ENCODE measurements around the gene ZDHHC3. TPM values are rescaled to one million over a fixed set of nuclear protein-coding genes. Genes with fewer than 3 reads are reported as not detected.
A peak's percentile ranks its signal among the peaks of the same experiment; 100 is the strongest.

The ZDHHC3 gene
- total RNA-seq, 1 experiment from 2014 or later: 40.1 TPM

DNA sequence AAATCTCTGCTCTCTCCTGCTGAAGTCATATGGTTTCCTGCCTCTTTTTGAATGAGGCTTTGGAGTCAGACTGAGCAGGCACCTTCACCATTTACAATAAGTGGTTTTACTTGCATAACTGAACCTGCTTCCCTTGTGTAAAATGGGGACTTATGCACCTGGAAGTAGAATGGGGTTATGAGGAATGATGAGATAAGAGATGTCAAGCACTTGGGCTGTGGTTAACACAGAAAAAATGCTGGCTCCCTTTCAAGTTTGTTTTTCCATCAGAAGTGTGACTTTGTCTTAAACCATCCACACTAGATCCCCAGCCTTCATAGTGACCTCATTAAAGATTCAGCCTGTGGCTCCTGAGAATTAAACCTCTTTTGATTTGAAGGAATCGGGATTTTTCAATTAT is 5.2 kb upstream of the ZDHHC3 start:
- H3K4me1 Mint-ChIP-seq (ENCODE audit: insufficient read depth, unreplicated experiment): peaks cover 40% of the 10 kb centered on the region
- intact Hi-C loops (cut with micrococcal nuclease): no loop called here
- H3K9me3 Mint-ChIP-seq (ENCODE audit: unreplicated experiment): no peaks in the 10 kb centered on the region
- H3K27ac Mint-ChIP-seq (ENCODE audit: low read depth, unreplicated experiment): no peak overlapping the region
- POLR2A ChIA-PET: interaction anchor here (0.7 kb wide), 1 partner anchor 11 kb away, joined by 4 read pairs; no protein-coding TSS in a partner anchor
- CTCF ChIA-PET: interaction anchor here (0.9 kb wide), 1 partner anchor 13 kb away, joined by 3 read pairs; no protein-coding TSS in a partner anchor
- DNase-seq (ENCODE audit: unreplicated experiment): no peak
- peaks cover 11% of the 10 kb centered on the region for H3K36me3 Mint-ChIP-seq (ENCODE audit: insufficient read depth, unreplicated experiment)
- no peak overlapping the region for H3K4me3 Mint-ChIP-seq (ENCODE audit: unreplicated experiment)
- no TSS peak for BruUV-seq (replicated peaks)
- TF ChIP-seq, protein P1, sequence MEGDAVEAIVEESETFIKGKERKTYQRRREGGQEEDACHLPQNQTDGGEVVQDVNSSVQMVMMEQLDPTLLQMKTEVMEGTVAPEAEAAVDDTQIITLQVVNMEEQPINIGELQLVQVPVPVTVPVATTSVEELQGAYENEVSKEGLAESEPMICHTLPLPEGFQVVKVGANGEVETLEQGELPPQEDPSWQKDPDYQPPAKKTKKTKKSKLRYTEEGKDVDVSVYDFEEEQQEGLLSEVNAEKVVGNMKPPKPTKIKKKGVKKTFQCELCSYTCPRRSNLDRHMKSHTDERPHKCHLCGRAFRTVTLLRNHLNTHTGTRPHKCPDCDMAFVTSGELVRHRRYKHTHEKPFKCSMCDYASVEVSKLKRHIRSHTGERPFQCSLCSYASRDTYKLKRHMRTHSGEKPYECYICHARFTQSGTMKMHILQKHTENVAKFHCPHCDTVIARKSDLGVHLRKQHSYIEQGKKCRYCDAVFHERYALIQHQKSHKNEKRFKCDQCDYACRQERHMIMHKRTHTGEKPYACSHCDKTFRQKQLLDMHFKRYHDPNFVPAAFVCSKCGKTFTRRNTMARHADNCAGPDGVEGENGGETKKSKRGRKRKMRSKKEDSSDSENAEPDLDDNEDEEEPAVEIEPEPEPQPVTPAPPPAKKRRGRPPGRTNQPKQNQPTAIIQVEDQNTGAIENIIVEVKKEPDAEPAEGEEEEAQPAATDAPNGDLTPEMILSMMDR (IDR thresholded peaks at IDR 0.05; ENCODE audit: unreplicated experiment): no peak
- H3K27me3 Mint-ChIP-seq (ENCODE audit: insufficient read depth, unreplicated experiment): no peaks in the 10 kb centered on the region

DNA sequence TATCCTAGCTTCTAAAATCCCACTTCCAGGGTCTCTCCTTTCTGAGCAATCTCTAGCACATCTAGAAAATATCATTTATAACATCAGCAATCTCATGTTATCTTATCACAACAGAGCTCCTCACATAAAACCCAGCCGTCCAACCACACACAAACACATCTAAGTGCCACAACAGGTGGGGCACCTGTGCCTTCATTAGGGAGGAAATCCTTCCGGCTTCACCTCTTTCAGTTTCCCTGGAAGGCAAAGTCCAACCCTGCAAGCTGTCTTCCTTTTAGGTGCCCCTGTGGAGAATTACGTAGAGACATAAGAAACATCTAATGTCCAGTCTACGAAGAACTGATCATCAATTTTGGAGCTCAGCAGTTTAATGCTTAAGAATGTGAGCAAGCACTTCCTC is 1.6 kb downstream of the ZDHHC3 start:
- CTCF ChIA-PET: no interaction called here
- BruUV-seq (replicated peaks): no TSS peak
- POLR2A ChIA-PET: interaction anchor here (0.7 to 4.9 kb wide), 15 partner anchors 8 to 349 kb away, joined by 3 to 76 read pairs (median 4); partner anchors contain the start of genes KIAA1143 and KIF15

DNA sequence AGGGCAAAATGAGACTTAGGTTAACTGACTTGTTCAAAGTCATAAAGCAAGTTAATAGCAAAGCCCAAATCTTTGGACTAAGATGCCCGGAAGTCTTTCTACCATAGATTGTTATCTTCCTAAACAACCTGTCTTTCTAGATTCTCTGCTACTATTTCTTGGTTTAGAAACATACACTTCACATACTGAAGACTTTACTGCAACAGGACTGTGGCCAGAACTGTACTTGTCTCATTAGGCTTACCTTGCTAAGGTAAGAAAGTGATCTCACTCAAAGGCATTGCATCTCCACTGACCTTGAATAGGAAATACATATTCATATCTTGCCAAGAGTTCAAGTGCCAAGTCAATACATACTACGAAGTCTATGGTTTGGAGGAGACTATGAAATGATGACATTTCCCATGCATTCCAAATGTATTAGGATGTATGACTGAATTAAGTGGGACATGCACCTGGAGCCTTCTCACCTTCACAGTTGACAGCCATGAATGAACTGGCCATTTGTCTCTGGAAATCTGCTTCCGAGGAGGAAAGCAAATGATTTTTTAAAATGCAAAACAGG is 5.0 kb downstream of the ZDHHC3 start:
- Mint-ChIP-seq H3K27me3 (ENCODE audit: insufficient read depth, unreplicated experiment) (no peaks in the 10 kb centered on the region), H3K4me3 (ENCODE audit: unreplicated experiment) (no peak overlapping the region), H3K27ac (ENCODE audit: low read depth, unreplicated experiment) (no peak overlapping the region), H3K9me3 (ENCODE audit: unreplicated experiment) (no peaks in the 10 kb centered on the region), H3K4me1 (ENCODE audit: insufficient read depth, unreplicated experiment) (peaks cover 38% of the 10 kb centered on the region), H3K36me3 (ENCODE audit: insufficient read depth, unreplicated experiment) (peaks cover 9% of the 10 kb centered on the region)
- POLR2A ChIA-PET: no interaction called here
- CTCF ChIA-PET: no interaction called here
- no TSS peak for BruUV-seq (replicated peaks)
- TF ChIP-seq, protein P1 (IDR thresholded peaks at IDR 0.05; ENCODE audit: unreplicated experiment): no peak
- DNase-seq (ENCODE audit: unreplicated experiment): no peak
- intact Hi-C loops (cut with micrococcal nuclease): loop anchor here (10.0 kb wide), 1 partner anchor 86 kb away; no protein-coding TSS in a partner anchor

More for the DNA sequence above, 1.6 kb downstream of the ZDHHC3 start:
- Mint-ChIP-seq H3K27me3 (ENCODE audit: insufficient read depth, unreplicated experiment) (no peaks in the 10 kb centered on the region), H3K4me3 (ENCODE audit: unreplicated experiment) (peak overlapping the region; percentile 99), H3K4me1 (ENCODE audit: insufficient read depth, unreplicated experiment) (peaks cover 32% of the 10 kb centered on the region), H3K36me3 (ENCODE audit: insufficient read depth, unreplicated experiment) (peaks cover 13% of the 10 kb centered on the region), H3K27ac (ENCODE audit: low read depth, unreplicated experiment) (peak overlapping the region; percentile 97), H3K9me3 (ENCODE audit: unreplicated experiment) (no peaks in the 10 kb centered on the region)
- no peak for DNase-seq (ENCODE audit: unreplicated experiment)
- TF ChIP-seq, protein P1 (IDR thresholded peaks at IDR 0.05; ENCODE audit: unreplicated experiment): no peak
- intact Hi-C loops (cut with micrococcal nuclease): loop anchor here (10.0 kb wide), 1 partner anchor 90 kb away; no protein-coding TSS in a partner anchor

DNA sequence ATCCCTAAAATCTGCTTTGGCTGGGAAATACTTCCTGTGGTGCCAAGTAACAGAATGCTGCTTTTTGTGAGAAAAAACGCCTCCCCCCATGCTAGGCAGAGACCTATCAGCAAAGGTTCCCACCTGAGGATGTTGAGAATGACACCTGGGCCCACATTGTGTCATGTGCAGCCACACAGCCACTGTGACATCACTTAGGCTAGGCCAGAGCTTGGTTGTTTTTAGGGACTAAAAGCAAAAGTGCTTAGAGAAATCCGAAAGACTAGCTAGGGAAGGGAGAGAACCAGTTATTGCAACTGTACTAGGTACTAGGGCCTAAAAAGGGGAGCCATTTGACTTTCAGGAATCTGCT is 6.2 kb downstream of the ZDHHC3 start:
- Mint-ChIP-seq H3K27ac (ENCODE audit: low read depth, unreplicated experiment) (no peak overlapping the region), H3K4me1 (ENCODE audit: insufficient read depth, unreplicated experiment) (peaks cover 42% of the 10 kb centered on the region), H3K9me3 (ENCODE audit: unreplicated experiment) (no peaks in the 10 kb centered on the region), H3K4me3 (ENCODE audit: unreplicated experiment) (no peak overlapping the region), H3K27me3 (ENCODE audit: insufficient read depth, unreplicated experiment) (no peaks in the 10 kb centered on the region), H3K36me3 (ENCODE audit: insufficient read depth, unreplicated experiment) (peaks cover 6% of the 10 kb centered on the region)
- DNase-seq (ENCODE audit: unreplicated experiment): no peak
- BruUV-seq (replicated peaks): no TSS peak
- ChIA-PET CTCF (no interaction called here), POLR2A (interaction anchor here (0.6 kb wide), 1 partner anchor 11 kb away, joined by 4 read pairs; no protein-coding TSS in a partner anchor)
- TF ChIP-seq, protein P1 (IDR thresholded peaks at IDR 0.05; ENCODE audit: unreplicated experiment): no peak
- intact Hi-C loops (cut with micrococcal nuclease): loop anchor here (10.0 kb wide), 1 partner anchor 85 kb away; no protein-coding TSS in a partner anchor

Data from MCF 10A (cell line).